ENCODE data around the gene SHROOM2.

Gene SHROOM2, protein sequence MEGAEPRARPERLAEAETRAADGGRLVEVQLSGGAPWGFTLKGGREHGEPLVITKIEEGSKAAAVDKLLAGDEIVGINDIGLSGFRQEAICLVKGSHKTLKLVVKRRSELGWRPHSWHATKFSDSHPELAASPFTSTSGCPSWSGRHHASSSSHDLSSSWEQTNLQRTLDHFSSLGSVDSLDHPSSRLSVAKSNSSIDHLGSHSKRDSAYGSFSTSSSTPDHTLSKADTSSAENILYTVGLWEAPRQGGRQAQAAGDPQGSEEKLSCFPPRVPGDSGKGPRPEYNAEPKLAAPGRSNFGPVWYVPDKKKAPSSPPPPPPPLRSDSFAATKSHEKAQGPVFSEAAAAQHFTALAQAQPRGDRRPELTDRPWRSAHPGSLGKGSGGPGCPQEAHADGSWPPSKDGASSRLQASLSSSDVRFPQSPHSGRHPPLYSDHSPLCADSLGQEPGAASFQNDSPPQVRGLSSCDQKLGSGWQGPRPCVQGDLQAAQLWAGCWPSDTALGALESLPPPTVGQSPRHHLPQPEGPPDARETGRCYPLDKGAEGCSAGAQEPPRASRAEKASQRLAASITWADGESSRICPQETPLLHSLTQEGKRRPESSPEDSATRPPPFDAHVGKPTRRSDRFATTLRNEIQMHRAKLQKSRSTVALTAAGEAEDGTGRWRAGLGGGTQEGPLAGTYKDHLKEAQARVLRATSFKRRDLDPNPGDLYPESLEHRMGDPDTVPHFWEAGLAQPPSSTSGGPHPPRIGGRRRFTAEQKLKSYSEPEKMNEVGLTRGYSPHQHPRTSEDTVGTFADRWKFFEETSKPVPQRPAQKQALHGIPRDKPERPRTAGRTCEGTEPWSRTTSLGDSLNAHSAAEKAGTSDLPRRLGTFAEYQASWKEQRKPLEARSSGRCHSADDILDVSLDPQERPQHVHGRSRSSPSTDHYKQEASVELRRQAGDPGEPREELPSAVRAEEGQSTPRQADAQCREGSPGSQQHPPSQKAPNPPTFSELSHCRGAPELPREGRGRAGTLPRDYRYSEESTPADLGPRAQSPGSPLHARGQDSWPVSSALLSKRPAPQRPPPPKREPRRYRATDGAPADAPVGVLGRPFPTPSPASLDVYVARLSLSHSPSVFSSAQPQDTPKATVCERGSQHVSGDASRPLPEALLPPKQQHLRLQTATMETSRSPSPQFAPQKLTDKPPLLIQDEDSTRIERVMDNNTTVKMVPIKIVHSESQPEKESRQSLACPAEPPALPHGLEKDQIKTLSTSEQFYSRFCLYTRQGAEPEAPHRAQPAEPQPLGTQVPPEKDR (N-terminal part only)

DNA sequence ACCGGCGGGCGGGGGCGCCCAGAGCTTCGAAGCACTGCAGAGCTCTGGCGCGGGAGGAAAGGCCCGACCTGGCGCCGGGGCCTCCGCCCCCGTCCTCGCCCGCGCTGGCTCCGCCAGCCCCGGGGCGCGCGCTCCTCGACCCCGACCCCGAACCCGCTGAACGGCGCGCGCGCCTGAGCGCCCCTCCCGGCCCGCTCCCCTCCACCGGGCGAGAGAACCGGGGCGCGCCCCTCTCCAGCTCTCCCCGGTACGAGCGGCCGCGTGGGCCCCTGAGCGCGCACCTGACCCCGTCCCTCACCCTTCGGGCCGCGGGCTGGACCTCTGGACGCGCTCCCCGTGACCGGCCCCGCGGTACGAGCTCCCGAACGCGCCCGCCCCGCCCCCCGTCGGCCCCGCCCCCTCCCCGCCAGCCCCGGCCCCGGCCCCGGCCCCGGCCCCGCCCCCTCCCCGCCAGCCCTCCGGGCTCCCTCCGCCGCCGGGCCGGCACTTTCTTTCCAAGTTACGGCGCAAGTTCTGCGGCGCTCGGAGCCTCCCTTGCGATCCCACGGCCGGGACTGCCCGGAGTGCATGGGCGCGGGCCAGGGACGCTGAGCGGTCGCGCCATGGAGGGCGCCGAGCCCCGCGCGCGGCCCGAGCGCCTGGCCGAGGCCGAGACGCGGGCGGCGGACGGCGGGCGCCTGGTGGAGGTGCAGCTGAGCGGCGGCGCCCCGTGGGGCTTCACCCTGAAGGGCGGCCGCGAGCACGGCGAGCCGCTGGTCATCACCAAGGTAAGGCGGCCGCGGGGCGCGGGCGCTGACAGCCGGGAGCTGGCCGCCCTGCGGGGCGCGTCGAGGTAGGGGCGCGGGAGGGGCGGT lies at the start of gene SHROOM2:
Gene SHROOM2 (plus strand): TSS at position 486 of the 854 bp plus-strand sequence. CDS start 117 bp downstream, at position 603.
- no peak for ATAC-seq

DNA sequence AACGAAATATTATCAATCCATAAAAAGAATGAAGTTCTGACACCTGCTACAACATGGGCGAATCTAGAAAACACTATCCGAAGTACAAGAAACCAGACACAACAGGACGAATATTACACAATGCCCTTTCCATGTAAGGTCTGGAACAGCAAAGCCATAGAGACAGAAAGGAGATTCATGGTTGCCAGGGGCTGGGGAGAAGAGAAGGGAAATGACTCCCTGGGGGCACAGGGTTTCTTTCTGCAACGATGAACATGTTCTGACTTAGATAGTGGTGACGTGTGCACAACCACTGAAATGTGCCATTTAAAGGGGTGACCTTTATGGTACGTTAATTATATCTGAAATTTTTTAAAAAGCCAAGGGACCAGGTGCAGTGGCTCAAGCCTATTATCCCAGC lies 48.9 kb upstream of the SHROOM2 start:
- no peak for ATAC-seq
- TF ChIP-seq ZNF70 (CRISPR knock-in tag; IDR thresholded peaks at IDR 0.05) (no peak), TOX (CRISPR knock-in tag; IDR thresholded peaks at IDR 0.05; ENCODE audit: borderline replicate concordance) (no peak), ARNTL (CRISPR knock-in tag; IDR thresholded peaks at IDR 0.05; ENCODE audit: borderline replicate concordance, low read depth) (no peak), ESRRG (CRISPR knock-in tag; IDR thresholded peaks at IDR 0.05) (no peak), SNAI2 (CRISPR knock-in tag; IDR thresholded peaks at IDR 0.05) (no peak), ZFP30 (CRISPR knock-in tag; IDR thresholded peaks at IDR 0.05) (no peak), CSDC2 (CRISPR knock-in tag; IDR thresholded peaks at IDR 0.05) (no peak), ISL1 (CRISPR knock-in tag; IDR thresholded peaks at IDR 0.05) (no peak), ZC3H10 (CRISPR knock-in tag; IDR thresholded peaks at IDR 0.05) (no peak), RARB (CRISPR knock-in tag; IDR thresholded peaks at IDR 0.05) (no peak)
- TF ChIP-seq, protein P1, sequence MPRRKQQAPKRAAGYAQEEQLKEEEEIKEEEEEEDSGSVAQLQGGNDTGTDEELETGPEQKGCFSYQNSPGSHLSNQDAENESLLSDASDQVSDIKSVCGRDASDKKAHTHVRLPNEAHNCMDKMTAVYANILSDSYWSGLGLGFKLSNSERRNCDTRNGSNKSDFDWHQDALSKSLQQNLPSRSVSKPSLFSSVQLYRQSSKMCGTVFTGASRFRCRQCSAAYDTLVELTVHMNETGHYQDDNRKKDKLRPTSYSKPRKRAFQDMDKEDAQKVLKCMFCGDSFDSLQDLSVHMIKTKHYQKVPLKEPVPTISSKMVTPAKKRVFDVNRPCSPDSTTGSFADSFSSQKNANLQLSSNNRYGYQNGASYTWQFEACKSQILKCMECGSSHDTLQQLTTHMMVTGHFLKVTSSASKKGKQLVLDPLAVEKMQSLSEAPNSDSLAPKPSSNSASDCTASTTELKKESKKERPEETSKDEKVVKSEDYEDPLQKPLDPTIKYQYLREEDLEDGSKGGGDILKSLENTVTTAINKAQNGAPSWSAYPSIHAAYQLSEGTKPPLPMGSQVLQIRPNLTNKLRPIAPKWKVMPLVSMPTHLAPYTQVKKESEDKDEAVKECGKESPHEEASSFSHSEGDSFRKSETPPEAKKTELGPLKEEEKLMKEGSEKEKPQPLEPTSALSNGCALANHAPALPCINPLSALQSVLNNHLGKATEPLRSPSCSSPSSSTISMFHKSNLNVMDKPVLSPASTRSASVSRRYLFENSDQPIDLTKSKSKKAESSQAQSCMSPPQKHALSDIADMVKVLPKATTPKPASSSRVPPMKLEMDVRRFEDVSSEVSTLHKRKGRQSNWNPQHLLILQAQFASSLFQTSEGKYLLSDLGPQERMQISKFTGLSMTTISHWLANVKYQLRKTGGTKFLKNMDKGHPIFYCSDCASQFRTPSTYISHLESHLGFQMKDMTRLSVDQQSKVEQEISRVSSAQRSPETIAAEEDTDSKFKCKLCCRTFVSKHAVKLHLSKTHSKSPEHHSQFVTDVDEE (CRISPR knock-in tag; IDR thresholded peaks at IDR 0.05) = no peak
- TF ChIP-seq, protein P2, sequence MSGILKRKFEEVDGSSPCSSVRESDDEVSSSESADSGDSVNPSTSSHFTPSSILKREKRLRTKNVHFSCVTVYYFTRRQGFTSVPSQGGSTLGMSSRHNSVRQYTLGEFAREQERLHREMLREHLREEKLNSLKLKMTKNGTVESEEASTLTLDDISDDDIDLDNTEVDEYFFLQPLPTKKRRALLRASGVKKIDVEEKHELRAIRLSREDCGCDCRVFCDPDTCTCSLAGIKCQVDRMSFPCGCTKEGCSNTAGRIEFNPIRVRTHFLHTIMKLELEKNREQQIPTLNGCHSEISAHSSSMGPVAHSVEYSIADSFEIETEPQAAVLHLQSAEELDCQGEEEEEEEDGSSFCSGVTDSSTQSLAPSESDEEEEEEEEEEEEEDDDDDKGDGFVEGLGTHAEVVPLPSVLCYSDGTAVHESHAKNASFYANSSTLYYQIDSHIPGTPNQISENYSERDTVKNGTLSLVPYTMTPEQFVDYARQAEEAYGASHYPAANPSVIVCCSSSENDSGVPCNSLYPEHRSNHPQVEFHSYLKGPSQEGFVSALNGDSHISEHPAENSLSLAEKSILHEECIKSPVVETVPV (CRISPR knock-in tag; IDR thresholded peaks at IDR 0.05) = no peak
- TF ChIP-seq, protein P3, sequence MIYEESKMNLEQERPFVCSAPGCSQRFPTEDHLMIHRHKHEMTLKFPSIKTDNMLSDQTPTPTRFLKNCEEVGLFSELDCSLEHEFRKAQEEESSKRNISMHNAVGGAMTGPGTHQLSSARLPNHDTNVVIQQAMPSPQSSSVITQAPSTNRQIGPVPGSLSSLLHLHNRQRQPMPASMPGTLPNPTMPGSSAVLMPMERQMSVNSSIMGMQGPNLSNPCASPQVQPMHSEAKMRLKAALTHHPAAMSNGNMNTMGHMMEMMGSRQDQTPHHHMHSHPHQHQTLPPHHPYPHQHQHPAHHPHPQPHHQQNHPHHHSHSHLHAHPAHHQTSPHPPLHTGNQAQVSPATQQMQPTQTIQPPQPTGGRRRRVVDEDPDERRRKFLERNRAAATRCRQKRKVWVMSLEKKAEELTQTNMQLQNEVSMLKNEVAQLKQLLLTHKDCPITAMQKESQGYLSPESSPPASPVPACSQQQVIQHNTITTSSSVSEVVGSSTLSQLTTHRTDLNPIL (CRISPR knock-in tag; IDR thresholded peaks at IDR 0.05; ENCODE audit: low read depth) = no peak

More for the DNA sequence above, at the start of gene SHROOM2:
- no peak for TF ChIP-seq ZNF8 (CRISPR knock-in tag; IDR thresholded peaks at IDR 0.05)
- TF ChIP-seq, protein P4, sequence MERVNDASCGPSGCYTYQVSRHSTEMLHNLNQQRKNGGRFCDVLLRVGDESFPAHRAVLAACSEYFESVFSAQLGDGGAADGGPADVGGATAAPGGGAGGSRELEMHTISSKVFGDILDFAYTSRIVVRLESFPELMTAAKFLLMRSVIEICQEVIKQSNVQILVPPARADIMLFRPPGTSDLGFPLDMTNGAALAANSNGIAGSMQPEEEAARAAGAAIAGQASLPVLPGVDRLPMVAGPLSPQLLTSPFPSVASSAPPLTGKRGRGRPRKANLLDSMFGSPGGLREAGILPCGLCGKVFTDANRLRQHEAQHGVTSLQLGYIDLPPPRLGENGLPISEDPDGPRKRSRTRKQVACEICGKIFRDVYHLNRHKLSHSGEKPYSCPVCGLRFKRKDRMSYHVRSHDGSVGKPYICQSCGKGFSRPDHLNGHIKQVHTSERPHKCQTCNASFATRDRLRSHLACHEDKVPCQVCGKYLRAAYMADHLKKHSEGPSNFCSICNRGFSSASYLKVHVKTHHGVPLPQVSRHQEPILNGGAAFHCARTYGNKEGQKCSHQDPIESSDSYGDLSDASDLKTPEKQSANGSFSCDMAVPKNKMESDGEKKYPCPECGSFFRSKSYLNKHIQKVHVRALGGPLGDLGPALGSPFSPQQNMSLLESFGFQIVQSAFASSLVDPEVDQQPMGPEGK (CRISPR knock-in tag; IDR thresholded peaks at IDR 0.05; ENCODE audit: borderline replicate concordance) = no peak
- TF ChIP-seq RARB (CRISPR knock-in tag; IDR thresholded peaks at IDR 0.05) = no peak
- TF ChIP-seq ARNTL (CRISPR knock-in tag; IDR thresholded peaks at IDR 0.05; ENCODE audit: borderline replicate concordance, low read depth) = no peak
- no peak for TF ChIP-seq GLIS3 (CRISPR knock-in tag; IDR thresholded peaks at IDR 0.05)
- TF ChIP-seq, protein P2 (CRISPR knock-in tag; IDR thresholded peaks at IDR 0.05) = no peak
- TF ChIP-seq BACH2 (CRISPR knock-in tag; IDR thresholded peaks at IDR 0.05; ENCODE audit: borderline replicate concordance) = no peak
- TF ChIP-seq, protein P3 (CRISPR knock-in tag; IDR thresholded peaks at IDR 0.05; ENCODE audit: low read depth) = no peak
- no peak for TF ChIP-seq ZFP30 (CRISPR knock-in tag; IDR thresholded peaks at IDR 0.05)
- TF ChIP-seq TOX (CRISPR knock-in tag; IDR thresholded peaks at IDR 0.05; ENCODE audit: borderline replicate concordance) = no peak
- no peak for TF ChIP-seq PPARA (CRISPR knock-in tag; IDR thresholded peaks at IDR 0.05; ENCODE audit: borderline replicate concordance)
- TF ChIP-seq ISL1 (CRISPR knock-in tag; IDR thresholded peaks at IDR 0.05) = no peak
- no peak for TF ChIP-seq ZNF565 (CRISPR knock-in tag; conservative IDR thresholded peaks at IDR 0.05; ENCODE audit: low read depth)
- no peak for TF ChIP-seq ZFP3 (CRISPR knock-in tag; IDR thresholded peaks at IDR 0.05)
- TF ChIP-seq ZC3H10 (CRISPR knock-in tag; IDR thresholded peaks at IDR 0.05) = no peak
- TF ChIP-seq, protein P5, sequence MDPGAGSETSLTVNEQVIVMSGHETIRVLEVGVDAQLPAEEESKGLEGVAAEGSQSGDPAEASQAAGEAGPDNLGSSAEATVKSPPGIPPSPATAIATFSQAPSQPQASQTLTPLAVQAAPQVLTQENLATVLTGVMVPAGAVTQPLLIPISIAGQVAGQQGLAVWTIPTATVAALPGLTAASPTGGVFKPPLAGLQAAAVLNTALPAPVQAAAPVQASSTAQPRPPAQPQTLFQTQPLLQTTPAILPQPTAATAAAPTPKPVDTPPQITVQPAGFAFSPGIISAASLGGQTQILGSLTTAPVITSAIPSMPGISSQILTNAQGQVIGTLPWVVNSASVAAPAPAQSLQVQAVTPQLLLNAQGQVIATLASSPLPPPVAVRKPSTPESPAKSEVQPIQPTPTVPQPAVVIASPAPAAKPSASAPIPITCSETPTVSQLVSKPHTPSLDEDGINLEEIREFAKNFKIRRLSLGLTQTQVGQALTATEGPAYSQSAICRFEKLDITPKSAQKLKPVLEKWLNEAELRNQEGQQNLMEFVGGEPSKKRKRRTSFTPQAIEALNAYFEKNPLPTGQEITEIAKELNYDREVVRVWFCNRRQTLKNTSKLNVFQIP (CRISPR knock-in tag; IDR thresholded peaks at IDR 0.05; ENCODE audit: borderline replicate concordance, low read depth) = no peak

Data from SK-N-SH treated with all-trans-retinoic acid at 6 μM for 48 hours (cell line).